SIG-M5 treated with dmso at 0.1 percent for 504 hours (cell line): ENCODE measurements around the gene NUDT5.
"Not testable (repeated sequence)": the region's sequence is repeated elsewhere in the genome, so short reads cannot be mapped to it uniquely, and the experiment has no call there.

Source experiments
- DNase-seq: peaks from one replicate; lab custom pipeline; 2025; ENCODE audit not compliant: unreplicated experiment; lab: John Stamatoyannopoulos, UW

The NUDT5 gene

DNA sequence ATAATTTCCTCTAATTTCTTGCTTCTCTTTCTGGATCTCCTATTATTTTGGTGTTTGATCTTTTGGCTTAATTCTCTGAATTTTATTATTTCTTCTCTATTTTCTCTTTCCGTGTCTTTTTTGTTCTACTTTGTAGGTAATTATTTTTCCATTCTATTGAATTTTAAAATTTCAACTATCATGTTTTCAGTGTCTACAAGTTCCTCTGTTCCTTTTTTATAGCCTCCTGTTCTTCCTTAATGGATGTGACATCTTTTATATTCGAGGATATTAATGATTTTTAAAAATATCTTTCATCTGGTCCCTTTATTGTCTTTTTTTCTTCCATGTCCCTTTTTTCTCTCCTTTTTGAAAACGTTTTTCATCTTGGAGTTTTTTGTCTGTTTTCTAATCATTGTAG, 11.4 kb upstream of the NUDT5 start:
- DNase-seq: no peak

DNA sequence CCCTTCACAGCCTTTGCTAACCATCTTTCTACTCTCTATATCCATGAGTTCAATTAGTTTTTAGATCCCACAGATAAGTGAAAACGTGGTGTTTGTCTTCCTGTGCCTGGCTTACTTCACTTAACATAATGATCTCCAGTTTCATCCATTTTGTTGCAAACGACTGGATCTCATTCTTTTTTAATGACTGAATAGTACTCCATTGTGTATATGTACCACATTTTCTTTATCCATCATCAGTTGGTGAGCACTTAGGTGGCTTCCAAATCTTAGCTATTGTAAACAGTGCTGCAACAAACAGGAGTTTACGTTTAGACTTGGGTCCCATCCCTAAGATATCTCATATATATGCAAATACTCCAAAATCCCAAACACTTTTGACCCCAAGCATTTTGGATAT, 9.4 kb upstream of the NUDT5 start:
- DNase-seq: no peak

DNA sequence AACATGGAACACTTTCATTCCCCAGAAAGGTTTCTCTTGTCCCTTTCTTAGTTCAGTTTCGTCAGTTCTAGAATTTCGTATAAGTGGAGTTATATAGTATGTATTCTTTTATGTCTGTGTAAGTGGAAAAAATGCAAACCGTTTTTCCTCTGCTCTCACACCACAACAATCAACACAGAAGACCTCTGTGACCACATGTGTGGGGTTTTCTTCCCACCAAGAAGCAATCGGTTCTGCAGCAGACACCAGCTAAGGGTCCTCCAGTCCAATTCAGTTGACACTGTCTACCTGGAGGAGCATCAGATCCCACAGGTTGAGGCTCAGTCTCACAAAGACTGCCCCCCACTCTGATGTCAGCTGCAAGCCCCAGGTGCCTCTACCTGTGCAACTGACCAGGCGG, 6.5 kb upstream of the NUDT5 start:
- DNase-seq: no peak

DNA sequence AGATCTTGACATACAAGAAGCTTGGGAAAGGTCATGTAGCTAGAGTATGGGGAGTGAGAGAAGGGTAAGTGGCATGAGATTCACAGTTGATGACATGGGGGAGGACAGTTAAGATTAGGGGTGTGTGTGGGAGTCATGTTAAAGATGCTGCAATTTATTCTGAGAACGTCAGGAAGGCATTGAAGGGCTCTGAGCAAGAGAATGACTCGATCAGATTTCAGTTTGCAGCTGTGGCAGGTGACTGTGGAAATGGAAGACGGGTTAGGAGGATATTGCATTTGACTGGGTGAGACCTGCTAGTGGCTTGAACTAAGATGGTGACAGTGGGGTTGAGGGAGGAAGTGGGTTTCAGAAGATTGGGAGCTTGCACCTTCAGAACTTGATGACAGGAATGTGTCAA, 5.9 kb upstream of the NUDT5 start:
- no peak for DNase-seq

DNA sequence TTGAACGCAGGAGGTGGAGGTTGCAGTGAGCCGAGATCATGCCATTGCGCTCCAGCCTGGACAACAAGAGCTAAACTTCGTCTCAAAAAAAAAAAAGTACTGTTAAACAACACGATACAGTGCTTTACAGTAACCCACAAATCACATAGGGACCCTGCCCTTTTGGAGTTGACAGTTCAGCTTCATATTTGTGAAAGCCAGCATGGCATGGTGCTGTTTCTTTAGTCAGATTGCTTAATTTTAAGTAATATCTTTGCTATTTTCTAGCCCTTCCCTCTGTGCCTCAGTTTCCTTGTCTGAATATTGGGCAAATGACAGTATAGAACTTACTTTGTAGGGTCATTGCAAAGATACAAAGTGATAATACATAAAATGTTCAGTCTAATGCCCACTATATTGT, 5.2 kb upstream of the NUDT5 start:
- no peak for DNase-seq

DNA sequence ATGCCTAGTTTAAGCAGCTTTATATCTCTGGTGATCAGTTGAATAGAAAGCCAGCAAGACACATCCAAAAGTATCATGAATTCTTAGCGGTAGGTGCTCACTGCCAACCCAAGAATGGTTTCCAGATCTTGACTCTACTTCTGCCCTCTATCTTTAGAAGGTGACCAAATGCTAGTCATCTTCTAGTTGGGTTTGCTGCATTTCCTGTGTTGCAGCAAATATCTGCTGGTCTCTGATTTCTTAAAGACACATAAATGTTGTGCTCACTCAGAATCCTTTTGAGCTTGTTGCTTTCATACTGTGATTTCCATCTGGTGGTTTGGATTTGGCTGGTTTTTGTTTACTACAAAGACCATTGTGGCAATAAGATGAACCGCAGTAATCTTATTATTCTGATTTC, 2.5 kb upstream of the NUDT5 start:
- DNase-seq: peak; percentile 22

GRCh38 chr10:12196531-12197211, 980 bp upstream of the NUDT5 start:
- no peak for DNase-seq

DNA sequence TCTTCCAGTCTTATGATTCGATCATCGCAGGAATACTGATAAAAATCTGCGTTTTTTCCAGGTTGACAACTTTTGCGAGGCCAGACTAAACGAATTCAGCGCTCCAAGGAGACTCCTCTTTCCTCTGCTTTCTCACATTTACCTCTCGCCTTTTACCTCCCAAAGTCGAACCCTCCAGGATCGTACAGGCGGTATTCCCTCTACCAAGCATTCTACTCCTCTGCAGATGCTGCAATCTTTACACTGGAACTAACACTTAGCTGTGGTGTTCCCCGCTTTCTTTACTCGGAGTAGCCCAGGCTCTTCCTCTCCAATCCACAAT, 449 bp downstream of the NUDT5 start:
- no peak for DNase-seq

- DNase-seq: peak; percentile 12
Measured at GRCh38 chr10:12194752-12195271, 879 bp downstream of the NUDT5 start.

DNA sequence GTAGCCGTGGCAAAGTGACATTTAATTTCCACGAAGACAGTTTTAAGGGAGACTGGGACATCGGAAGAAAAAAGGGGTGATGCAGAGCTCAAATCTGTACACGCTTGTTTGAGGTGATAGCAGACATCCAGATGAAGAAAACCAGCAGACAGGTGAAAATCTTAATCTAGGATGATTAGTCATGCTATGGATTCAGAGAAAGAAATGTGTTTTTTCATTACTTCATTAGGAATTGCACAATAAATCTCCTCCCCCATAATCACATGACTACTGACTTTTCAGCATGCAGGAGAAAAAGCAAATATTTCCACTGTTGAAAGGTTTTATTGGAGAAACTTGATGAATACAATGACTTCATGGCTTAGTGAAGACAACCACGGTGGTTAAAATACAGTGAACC, 2.5 kb downstream of the NUDT5 start:
- peak; percentile 7 for DNase-seq

DNA sequence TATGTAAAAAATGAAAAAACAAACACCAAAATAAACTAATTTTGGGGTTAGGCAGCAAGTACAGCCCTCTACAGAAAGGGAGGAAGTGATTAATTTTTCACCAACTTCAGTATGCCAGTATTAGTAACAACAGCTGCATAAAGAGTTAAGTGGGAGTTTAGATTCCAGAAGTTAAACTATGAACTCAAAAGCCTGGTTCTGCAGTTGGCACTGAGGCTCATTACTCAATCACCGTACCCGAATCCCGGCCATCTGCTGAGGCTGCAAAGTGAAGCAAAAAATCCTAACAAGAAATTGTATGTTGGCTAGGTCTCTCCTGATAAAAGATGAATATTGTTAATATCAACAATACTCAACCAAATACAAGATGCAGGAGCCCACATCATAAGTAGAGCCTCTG, 4.0 kb downstream of the NUDT5 start:
- peak; percentile 8 for DNase-seq

DNA sequence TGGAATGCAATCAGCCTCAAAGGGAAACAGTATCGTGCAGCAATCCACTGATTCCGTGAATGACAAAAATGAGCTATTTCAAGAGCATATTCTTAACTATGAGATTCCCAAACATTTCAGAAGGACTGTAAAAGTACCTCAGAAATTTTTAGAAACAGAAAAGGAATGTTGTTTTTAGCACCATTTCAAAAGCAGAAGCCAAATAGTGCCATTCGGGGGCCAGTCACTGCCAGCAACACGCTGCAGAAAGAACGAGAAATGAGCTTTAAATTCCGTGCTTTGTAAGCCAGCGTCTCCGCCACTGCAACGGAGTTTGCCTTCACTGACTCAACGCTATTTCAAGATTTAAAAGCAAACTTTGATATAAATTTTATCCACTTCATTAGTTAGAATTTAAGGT, 6.3 kb downstream of the NUDT5 start:
- no peak for DNase-seq

- no peak for DNase-seq
Measured at GRCh38 chr10:12188656-12189055, 7.0 kb downstream of the NUDT5 start.

- DNase-seq: no peak
Measured at GRCh38 chr10:12187321-12187905, 8.3 kb downstream of the NUDT5 start.

DNA sequence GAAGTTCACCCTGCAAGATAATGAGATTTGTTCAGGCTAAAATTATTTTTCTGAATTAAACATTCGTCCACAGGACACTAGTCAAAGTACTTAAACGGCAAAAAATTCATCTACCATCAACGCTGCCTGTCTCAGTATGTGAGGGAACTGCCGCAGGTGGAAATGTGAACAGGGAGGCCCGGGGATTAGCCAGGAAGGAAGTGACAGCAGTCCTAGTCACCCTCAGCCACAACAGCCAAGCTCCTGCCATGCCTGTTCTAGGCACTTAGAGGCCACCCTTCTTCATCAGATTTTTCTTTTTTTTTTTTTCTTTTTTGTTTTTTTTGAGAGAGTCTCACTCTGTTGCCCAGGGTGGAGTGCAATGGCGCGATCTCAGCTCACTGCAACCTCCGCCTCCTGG, 9.4 kb downstream of the NUDT5 start:
- no peak for DNase-seq

GRCh38 chr10:12184165-12184564, 11.5 kb downstream of the NUDT5 start:
- no peak for DNase-seq

DNA sequence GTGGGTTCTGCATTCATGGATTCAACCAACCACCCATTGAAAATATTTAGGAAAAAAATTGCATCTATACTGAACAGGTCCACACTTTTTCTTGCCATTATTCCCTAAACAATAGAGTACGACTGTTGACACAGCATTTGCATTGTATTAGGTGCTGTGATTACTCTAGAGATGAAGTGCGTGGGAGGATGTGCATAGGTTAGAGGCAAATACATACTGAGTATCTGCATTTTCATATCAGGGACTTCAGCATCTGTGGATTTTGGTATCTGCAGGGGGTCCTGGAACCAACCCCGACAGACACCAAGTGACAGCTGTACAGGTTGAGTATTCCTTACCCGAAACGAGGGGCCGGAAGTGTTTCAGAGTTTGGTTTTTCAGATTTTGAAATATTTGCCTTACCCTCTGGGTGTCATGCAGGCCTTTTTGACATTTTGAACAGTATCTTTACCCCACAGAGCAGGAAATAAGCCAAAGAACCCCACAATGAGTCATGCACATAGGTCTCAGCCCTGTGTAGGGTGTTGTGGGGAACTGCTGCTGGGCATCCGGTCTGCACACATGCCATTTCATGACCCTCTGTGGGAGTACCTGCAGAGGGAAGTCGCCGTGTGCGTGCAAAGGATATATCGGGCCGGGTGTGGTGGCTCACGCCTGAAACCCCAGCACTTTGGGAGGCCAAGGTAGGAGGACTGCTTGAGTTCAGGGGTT, 14.5 kb downstream of the NUDT5 start:
- peak; percentile 91 for DNase-seq

DNA sequence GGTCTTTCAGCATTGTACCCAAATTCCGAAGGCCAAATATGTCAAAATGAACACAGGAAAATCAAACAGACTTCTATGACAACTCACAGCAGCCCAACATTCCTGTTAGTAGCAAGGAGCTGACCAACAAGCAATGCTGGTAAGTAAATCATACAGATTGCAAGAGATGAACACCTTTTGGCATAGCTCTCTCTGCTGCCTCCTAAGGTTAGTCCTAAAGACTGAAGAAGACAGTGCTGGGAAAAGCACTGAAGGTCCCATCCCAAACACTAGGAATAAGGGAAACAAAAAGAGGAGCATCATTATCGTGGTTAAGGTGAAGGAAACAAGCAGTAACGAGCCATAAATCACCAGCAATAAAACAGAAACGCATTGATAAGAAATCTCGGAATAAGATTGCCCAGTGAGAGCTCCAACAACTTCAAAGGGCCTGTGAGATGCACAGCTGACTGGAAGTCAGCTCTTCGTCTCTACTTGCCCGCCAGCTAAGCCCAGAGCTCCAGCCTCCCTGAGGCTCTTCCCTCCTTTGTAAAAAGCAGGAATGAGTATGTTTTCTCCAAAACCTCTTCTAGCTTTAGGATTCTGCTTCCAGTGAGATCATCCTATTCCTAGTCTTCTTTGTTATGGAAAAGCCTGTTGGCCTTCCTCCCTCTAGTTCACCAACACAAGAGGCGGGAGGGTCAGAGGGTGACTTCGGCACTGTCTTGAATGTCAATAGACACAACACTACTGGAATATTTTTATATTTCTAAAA, 15.3 kb downstream of the NUDT5 start:
- DNase-seq: no peak

- peak; percentile 88 for DNase-seq
Measured at GRCh38 chr10:12179606-12180170, 16.0 kb downstream of the NUDT5 start.

GRCh38 chr10:12177642-12178041, 18.0 kb downstream of the NUDT5 start:
- DNase-seq: no peak

DNA sequence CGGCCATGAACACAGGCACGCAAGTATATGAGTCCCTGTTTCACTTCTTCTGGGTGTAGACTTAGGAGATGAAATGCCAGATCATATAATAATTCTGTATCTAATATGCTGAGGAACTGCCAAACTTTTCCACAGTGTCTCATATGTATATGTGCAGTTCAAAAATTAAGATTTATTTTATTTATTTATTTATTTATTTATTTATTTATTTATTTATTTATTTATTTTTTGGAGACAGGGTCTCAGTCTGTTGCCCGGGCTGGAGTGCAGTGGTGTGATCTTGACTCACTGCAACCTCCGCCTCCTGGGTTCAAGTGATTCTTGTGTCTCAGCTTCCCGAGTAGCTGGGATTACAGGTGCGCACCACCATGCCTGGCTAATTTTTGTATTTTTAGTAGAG, 24.2 kb downstream of the NUDT5 start:
- not testable (repeated sequence) for DNase-seq
